Measurements from ENCODE around the gene MYPOP.

DNA sequence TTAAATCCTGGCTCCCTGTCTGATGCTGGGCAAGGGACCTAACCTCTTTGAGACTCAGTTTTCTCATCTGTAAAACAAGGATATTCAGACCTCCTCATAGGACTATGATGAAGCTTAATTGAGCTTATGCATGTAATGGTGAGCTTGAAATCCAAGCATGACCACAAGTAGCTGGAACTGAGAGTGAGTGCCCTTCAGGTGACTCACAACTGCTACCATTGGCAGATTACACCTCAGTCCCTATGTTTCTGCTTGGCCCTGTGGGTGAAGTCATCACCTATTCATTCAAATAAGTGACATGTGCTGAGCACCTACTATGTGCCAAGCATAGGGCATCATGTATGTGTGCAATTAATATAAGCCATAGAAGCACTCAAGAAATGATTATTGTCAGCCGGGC lies 45.5 kb upstream of the MYPOP start:
- no peak for TF ChIP-seq CTCF (IDR thresholded peaks at IDR 0.05)
- no peak for TF ChIP-seq POLR2A (IDR thresholded peaks at IDR 0.05)

Data from testis (tissue), 2 donors.